ENCODE data around the gene SLC25A29. TPM values are rescaled to one million over a fixed set of nuclear protein-coding genes. Genes with fewer than 3 reads are reported as not detected.
"Not testable (repeated sequence)": the region's sequence is repeated elsewhere in the genome, so short reads cannot be mapped to it uniquely, and the experiment has no call there.

Gene SLC25A29
- total RNA-seq, 4 donors from 2014 or later: 36.4 to 65.4 (median 52.9) TPM

DNA sequence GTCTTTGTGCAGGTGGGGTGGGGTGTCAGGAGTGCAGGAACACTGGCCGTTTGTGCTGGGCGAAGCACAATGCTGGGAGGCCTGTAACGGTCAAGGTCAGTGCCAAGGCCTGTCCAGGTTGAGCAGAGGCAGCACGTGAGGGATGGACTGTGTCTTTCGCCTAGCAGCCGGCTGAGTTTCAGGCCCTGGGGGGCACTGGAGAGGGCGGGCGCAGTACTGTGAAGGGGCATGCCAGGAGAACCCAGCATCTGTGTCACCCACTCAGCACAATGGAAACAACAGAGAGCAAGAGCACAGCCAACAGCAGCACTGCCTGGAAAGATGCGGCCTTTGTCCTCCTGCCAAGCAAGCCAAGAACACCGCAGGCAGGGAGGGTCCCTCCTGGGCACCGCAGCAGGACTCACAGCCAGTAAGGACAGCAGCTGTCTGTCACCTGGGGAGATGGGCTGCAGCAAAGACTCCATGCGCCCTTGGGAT lies 42.0 kb upstream of the SLC25A29 start:
- WGBS, 2 donors (ENCODE audit: low coverage in 1 of 2): 91% methylated on average over 6 of the region's 12 CpGs; no CpG with 5 or more reads in 1 of the 2 donors
- no peak overlapping the region for H3K4me3 ChIP-seq
- no peaks in the 10 kb centered on the region for H3K4me1 ChIP-seq
- H3K9me3 ChIP-seq: no peaks in the 10 kb centered on the region
- H3K27me3 ChIP-seq: no peaks in the 10 kb centered on the region
- no peak for ATAC-seq
- no peak overlapping the region for H3K27ac ChIP-seq
- no peak for TF ChIP-seq EP300 (IDR thresholded peaks at IDR 0.05)
- TF ChIP-seq POLR2A (IDR thresholded peaks at IDR 0.05): no peak
- TF ChIP-seq CTCF (IDR thresholded peaks at IDR 0.05): no peak
- no peak for TF ChIP-seq POLR2AphosphoS5 (IDR thresholded peaks at IDR 0.05)
- H3K36me3 ChIP-seq: peaks cover 0 to 78% of the 10 kb centered on the region in 2 donors

DNA sequence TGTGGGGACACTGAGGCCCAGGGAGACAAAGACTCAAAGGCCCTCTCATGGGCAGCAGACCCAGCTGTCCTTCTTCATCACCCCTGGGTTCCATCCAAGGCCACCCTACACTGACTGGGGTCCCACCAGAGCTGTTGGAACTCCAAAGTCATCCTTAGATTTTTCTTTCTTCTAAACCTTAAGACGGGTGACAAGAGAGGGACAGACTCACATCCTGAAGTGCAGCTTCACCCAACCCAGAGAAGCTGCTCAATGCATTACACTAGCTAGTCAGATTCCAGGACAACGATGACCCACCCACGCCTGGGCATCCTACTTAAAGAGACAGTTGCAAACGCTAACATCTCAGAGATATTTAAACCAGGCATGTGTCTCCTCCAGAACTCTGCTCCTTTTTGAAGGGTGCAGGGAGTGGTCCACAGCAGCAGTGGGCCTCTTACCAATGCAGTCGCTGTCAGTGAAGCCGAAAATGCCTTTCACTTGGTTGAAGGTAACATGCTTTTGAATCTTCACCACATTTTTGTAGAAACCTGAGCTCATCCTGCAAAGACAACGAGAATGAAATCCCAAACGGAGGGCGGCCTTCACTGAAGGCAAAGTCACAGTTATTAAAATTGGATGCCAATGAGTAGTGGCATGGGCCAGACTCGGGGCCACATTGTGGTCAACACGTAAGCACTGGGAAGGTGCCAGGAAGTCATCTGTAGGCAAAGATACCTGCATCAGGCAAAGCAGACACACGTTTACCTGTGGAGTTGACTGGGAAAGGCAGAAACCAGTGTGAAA lies 40.3 kb upstream of the SLC25A29 start:
- H3K27me3 ChIP-seq: no peaks in the 10 kb centered on the region
- peaks cover 0 to 15% (median 9%) of the 10 kb centered on the region in 3 donors for H3K4me1 ChIP-seq
- 78 to 93% methylated on average over 1 to 12 of the region's 12 CpGs for WGBS, 2 donors (ENCODE audit: low coverage in 1 of 2)
- no peak for TF ChIP-seq POLR2AphosphoS5 (IDR thresholded peaks at IDR 0.05)
- no peak for TF ChIP-seq CTCF (IDR thresholded peaks at IDR 0.05)
- no peak for TF ChIP-seq POLR2A (IDR thresholded peaks at IDR 0.05)
- no peak for TF ChIP-seq EP300 (IDR thresholded peaks at IDR 0.05)
- H3K4me3 ChIP-seq: no peak overlapping the region
- no peak overlapping the region for H3K27ac ChIP-seq
- no peaks in the 10 kb centered on the region for H3K9me3 ChIP-seq
- ATAC-seq: no peak
- peaks cover 0 to 72% of the 10 kb centered on the region in 2 donors for H3K36me3 ChIP-seq

GRCh38 chr14:100345711-100346110 lies 39.5 kb upstream of the SLC25A29 start:
- Histone ChIP-seq H3K36me3 (peaks cover 0 to 64% of the 10 kb centered on the region in 2 donors), H3K4me1 (peaks cover 0 to 23% (median 9%) of the 10 kb centered on the region in 3 donors), H3K27me3 (no peaks in the 10 kb centered on the region), H3K27ac (no peak overlapping the region), H3K9me3 (no peaks in the 10 kb centered on the region), H3K4me3 (no peak overlapping the region)
- no peak for TF ChIP-seq EP300 (IDR thresholded peaks at IDR 0.05)
- no peak for TF ChIP-seq CTCF (IDR thresholded peaks at IDR 0.05)
- no peak for TF ChIP-seq POLR2A (IDR thresholded peaks at IDR 0.05)
- no peak for TF ChIP-seq POLR2AphosphoS5 (IDR thresholded peaks at IDR 0.05)
- 91 to 95% methylated on average over 4 of the region's 17 CpGs for WGBS, 2 donors (ENCODE audit: low coverage in 1 of 2)
- ATAC-seq: no peak

GRCh38 chr14:100344657-100345056 lies 38.4 kb upstream of the SLC25A29 start:
- not testable (repeated sequence) for ATAC-seq

GRCh38 chr14:100342826-100343225 lies 36.6 kb upstream of the SLC25A29 start:
- WGBS, 2 donors (ENCODE audit: low coverage in 1 of 2): 100% methylated on average over 2 of the region's 12 CpGs; no CpG with 5 or more reads in 1 of the 2 donors
- not testable (repeated sequence) for ATAC-seq, H3K27me3 ChIP-seq, H3K9me3 ChIP-seq, H3K4me3 ChIP-seq
- Histone ChIP-seq H3K4me1 (peaks cover 0 to 34% (median 9%) of the 10 kb centered on the region in 3 donors), H3K36me3 (peaks cover 0 to 58% of the 10 kb centered on the region in 2 donors), H3K27ac (peak overlapping the region in 1 of 4 donors; percentile 71)

More at GRCh38 chr14:100344657-100345056, 38.4 kb upstream of the SLC25A29 start:
- not testable (repeated sequence) for H3K27ac ChIP-seq, H3K9me3 ChIP-seq, H3K4me3 ChIP-seq, H3K27me3 ChIP-seq
- Histone ChIP-seq H3K4me1 (peaks cover 0 to 33% (median 9%) of the 10 kb centered on the region in 3 donors), H3K36me3 (peaks cover 0 to 63% of the 10 kb centered on the region in 2 donors)
- no CpG with 5 or more reads among the region's 35 CpGs for WGBS, 2 donors (ENCODE audit: low coverage in 1 of 2)

DNA sequence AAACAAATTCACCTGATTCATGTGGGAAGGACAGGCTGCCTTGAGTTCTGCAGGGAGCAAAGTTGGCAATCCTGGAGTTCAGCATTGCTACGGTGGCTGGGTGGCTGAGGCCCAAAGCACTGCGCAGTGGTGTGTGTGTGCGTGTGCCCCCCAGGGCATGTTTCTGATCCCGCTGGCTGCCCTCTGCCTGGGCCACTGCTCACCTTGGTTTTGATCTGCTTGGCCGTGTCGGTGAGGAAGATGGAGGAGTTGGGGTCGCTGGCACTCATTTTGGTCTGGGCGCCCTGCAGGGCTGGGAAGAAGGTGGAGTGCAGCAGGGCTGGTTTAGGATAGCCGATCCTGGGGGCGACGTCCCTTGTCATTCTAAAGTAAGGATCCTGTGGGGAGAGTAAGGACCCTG lies 36.0 kb upstream of the SLC25A29 start:
- peaks cover 0 to 58% of the 10 kb centered on the region in 2 donors for H3K36me3 ChIP-seq
- no peaks in the 10 kb centered on the region for H3K27me3 ChIP-seq

More for the DNA sequence above, 36.0 kb upstream of the SLC25A29 start:
- TF ChIP-seq POLR2AphosphoS5 (IDR thresholded peaks at IDR 0.05): no peak
- H3K9me3 ChIP-seq: no peaks in the 10 kb centered on the region
- H3K4me3 ChIP-seq: no peak overlapping the region
- peak overlapping the region in 3 of 4 donors; percentile 37 to 71 (median 63) for H3K27ac ChIP-seq
- WGBS, 2 donors (ENCODE audit: low coverage in 1 of 2): 87 to 89% methylated on average over 6 to 8 of the region's 11 CpGs
- no peak for ATAC-seq
- H3K4me1 ChIP-seq: peaks cover 0 to 34% (median 9%) of the 10 kb centered on the region in 3 donors

Data from gastroesophageal sphincter (tissue), 4 donors.